A549 (cell line): ENCODE data around the gene PCBP4.

Experiments
- CHD2 ChIP-seq: fragments of 150-350 bp; IDR thresholded peaks from 2 replicates; pipeline ENCODE4 v1.6.1; 2014; ENCODE audit warnings: low read length; ENCODE audit not compliant: partially characterized antibody
- EP300 ChIP-seq, 2 experiments: fragments of >200 bp; sonication (Bioruptor Twin); formaldehyde crosslinking; IDR thresholded peaks; 2 replicates in 1 of 2; 3 replicates in 1 of 2; pipeline ENCODE4 v1.6.1; 2016 to 2017
- HOXB13 ChIP-seq: fragments of 250-450 bp; sonication (Bioruptor Pico); IDR thresholded peaks from 2 replicates; pipeline ENCODE4 v1.5.0; 2020; ENCODE audit warnings: low read depth, mild to moderate bottlenecking, moderate library complexity
- JUNB ChIP-seq: fragments of >200 bp; sonication (Bioruptor Twin); formaldehyde crosslinking; IDR thresholded peaks from 2 replicates; pipeline ENCODE4 v1.6.1; 2016
- KDM1A ChIP-seq: fragments of 200-600 bp; sonication (generic); IDR thresholded peaks from 2 replicates; pipeline ENCODE4 v1.6.1; 2016; ENCODE audit warnings: low read depth, mild to moderate bottlenecking
- NFE2L2 ChIP-seq: fragments of 150-350 bp; conservative IDR thresholded peaks from 2 replicates; pipeline ENCODE4 v1.6.1; 2014; ENCODE audit warnings: low read length
- PBX3 ChIP-seq: IDR thresholded peaks from 2 replicates; pipeline ENCODE4 v1.6.1; 2012
- POLR2A ChIP-seq: IDR thresholded peaks from 2 replicates; pipeline ENCODE4 v1.6.1; 2012; ENCODE audit warnings: mild to moderate bottlenecking, low read length
- REST ChIP-seq: fragments of 200-600 bp; sonication (generic); IDR thresholded peaks from 2 replicates; pipeline ENCODE4 v1.6.1; 2016; ENCODE audit warnings: antibody characterized with exemption, mild to moderate bottlenecking, moderate library complexity
- RNF2 ChIP-seq: fragments of 200-600 bp; sonication (generic); IDR thresholded peaks from 2 replicates; pipeline ENCODE4 v1.6.1; 2016; ENCODE audit warnings: low read depth, mild to moderate bottlenecking, antibody characterized with exemption, moderate library complexity, borderline replicate concordance
- SMC3 ChIP-seq: fragments of >200 bp; sonication (Bioruptor Twin); formaldehyde crosslinking; IDR thresholded peaks from 3 replicates; pipeline ENCODE4 v1.6.1; 2018; ENCODE audit warnings: inconsistent platforms
- TP53 ChIP-seq: fragments of 250-450 bp; sonication (Bioruptor Pico); IDR thresholded peaks from 2 replicates; pipeline ENCODE4 v1.5.0; 2021; ENCODE audit warnings: mild to moderate bottlenecking, moderate library complexity
- TF ChIP-seq, protein P1 (sequence below): fragments of >200 bp; sonication (Bioruptor Twin); formaldehyde crosslinking; IDR thresholded peaks from 3 replicates; pipeline ENCODE4 v1.5.1; 2016

GRCh38 chr3:51985063-51985462 lies 17.8 kb upstream of the PCBP4 start:
- TF ChIP-seq, protein P1, sequence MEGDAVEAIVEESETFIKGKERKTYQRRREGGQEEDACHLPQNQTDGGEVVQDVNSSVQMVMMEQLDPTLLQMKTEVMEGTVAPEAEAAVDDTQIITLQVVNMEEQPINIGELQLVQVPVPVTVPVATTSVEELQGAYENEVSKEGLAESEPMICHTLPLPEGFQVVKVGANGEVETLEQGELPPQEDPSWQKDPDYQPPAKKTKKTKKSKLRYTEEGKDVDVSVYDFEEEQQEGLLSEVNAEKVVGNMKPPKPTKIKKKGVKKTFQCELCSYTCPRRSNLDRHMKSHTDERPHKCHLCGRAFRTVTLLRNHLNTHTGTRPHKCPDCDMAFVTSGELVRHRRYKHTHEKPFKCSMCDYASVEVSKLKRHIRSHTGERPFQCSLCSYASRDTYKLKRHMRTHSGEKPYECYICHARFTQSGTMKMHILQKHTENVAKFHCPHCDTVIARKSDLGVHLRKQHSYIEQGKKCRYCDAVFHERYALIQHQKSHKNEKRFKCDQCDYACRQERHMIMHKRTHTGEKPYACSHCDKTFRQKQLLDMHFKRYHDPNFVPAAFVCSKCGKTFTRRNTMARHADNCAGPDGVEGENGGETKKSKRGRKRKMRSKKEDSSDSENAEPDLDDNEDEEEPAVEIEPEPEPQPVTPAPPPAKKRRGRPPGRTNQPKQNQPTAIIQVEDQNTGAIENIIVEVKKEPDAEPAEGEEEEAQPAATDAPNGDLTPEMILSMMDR = no peak
- TF ChIP-seq TP53 (CRISPR knock-in tag) = no peak
- no peak for TF ChIP-seq SMC3
- TF ChIP-seq JUNB = no peak
- no peak for TF ChIP-seq CHD2
- no peak for TF ChIP-seq NFE2L2
- no peak for TF ChIP-seq RNF2
- TF ChIP-seq HOXB13 (CRISPR knock-in tag) = no peak
- TF ChIP-seq REST = no peak
- no peak for TF ChIP-seq POLR2A
- TF ChIP-seq PBX3 = no peak
- no peak for TF ChIP-seq EP300 (IDR thresholded peaks at IDR 0.05)
- no peak for TF ChIP-seq KDM1A
